HG03457 (cell line): Measurements from ENCODE around the gene BTG2.

Experiments used
- ATAC-seq: cut with Tn5 transposase; IDR thresholded peaks from one replicate; pipeline ENCODE4 v1.9.1; 2021; ENCODE audit warnings: moderate number of reproducible peaks; ENCODE audit not compliant: unreplicated experiment

BTG2 gene

DNA sequence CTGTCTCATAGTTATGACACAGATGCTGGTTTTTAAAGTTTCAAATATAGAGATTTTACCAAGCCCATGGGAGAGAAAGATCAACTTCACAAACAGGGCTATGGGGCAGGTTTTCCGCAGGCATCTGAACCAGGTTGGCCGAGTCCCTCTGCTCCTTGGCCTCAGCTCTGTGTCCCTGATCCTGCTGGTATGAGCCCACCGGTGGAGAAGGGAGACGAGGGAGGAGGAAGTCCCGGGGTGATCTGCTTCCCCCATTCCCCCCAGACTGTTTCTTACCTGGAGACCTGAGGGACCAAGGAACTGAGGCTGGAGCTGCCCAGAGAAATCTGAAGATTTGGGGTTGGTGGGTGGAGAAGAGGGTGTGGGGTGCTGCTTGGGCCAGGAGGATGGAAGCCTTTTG, 28.9 kb upstream of the BTG2 start:
- ATAC-seq, result no peak

DNA sequence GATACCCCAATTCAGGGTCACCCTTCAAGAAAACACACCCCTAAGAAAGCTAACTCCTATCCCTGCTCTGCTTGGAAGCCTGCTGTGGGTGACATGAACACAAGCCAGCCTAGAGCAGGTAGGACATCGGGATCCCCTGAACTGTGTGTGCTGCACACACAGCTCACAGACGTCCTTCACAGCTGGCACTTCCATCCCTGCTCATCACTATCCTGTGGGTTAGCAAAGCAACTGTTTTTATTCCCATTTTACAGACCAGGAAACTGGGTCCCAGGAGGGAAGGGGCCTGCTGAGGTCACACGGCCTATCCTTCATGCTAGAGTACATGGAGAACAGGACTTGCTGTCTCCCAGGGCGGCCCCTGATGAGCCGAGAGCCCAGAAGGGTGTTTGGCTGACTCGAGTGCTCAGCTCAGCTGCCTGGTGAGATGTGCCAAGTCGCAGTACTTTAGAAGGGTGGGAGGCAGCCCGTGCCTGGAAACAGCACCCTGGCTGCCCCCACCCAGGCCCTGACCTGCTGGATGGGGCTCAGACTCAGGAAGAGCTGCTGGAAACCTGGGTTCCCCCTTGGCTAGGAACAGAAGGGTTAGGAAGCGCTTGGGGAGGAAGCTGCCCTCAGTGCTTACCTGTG, 28.3 kb upstream of the BTG2 start:
- no peak for ATAC-seq

GRCh38 chr1:203278082-203278884, 27.0 kb upstream of the BTG2 start:
- ATAC-seq, result no peak

DNA sequence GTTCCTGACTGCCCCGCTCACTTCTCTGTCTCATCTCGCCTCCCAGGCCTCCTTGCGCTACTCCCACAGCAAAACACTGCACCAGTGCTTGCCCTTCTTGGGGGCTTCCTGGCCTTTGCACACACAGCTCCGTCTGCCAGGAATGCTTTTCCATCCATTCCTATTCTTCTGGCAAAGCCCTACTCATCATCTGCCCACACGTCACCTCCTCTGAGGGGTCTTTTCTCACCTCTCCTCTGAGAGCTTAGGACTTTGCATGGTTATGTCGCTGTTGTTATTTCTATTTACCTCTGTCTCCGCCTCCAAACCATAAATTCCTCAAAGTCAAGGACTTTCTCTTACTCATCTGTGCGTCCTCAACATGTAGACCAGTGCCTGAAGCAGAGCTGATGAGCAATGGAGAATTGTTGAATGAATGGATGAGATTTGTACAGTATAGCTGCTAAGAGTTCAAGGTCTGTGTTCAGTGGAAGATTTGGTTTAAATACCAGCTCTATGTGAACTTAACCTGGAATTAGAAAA, 26.4 kb upstream of the BTG2 start:
- no peak for ATAC-seq

- no peak for ATAC-seq
Measured at GRCh38 chr1:203280061-203280460, 25.3 kb upstream of the BTG2 start.

DNA sequence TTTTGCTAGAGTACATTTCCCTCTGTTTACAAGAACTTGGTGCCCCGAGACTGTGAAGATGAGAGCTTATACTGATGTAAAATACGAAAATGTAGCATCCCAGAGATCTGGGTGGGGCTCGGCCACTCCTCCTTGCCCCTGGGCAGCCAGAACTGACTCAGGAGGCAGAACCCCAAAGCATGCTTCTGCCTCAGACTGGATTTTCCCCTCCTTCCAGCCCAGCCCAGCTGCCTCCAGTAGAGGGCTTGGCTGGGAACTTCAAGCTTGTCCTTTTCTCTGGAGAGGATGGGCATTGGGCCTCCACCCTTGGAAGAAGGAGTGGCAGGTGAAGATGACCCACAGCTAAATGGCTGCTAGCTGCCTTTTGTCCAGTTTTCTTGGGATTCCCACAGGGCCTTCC, 24.3 kb upstream of the BTG2 start:
- no peak for ATAC-seq

- ATAC-seq, result no peak
Measured at GRCh38 chr1:203281851-203282661, 23.3 kb upstream of the BTG2 start.

- peak; percentile 23 for ATAC-seq
Measured at GRCh38 chr1:203282720-203283542, 22.4 kb upstream of the BTG2 start.

GRCh38 chr1:203283597-203283996, 21.7 kb upstream of the BTG2 start:
- ATAC-seq, result no peak

- no peak for ATAC-seq
Measured at GRCh38 chr1:203284411-203285123, 20.8 kb upstream of the BTG2 start.

- ATAC-seq, result no peak
Measured at GRCh38 chr1:203286161-203286984, 18.9 kb upstream of the BTG2 start.

GRCh38 chr1:203287109-203287893, 18.0 kb upstream of the BTG2 start:
- peak; percentile 35 for ATAC-seq

DNA sequence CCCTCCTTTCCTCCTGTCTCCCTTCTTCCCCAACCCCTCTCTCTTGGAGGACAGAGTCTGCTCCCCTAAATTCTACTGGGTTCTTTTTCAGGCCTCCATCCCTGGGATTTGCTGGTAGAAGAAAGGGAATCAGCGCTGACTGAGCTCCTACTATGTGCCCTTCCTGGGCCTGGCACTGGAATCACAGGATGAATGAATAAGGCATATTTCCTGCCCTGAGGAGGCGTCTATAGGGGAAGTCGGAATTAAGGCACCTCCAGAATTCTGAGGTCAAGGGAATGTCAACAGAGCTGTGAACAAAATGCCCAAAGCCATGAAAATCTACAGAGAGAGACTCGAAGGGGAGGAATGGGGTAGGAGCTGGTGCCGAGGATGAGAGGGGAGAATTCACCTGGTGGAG, 17.4 kb upstream of the BTG2 start:
- ATAC-seq, result no peak

- ATAC-seq, result no peak
Measured at GRCh38 chr1:203288400-203288799, 16.9 kb upstream of the BTG2 start.

DNA sequence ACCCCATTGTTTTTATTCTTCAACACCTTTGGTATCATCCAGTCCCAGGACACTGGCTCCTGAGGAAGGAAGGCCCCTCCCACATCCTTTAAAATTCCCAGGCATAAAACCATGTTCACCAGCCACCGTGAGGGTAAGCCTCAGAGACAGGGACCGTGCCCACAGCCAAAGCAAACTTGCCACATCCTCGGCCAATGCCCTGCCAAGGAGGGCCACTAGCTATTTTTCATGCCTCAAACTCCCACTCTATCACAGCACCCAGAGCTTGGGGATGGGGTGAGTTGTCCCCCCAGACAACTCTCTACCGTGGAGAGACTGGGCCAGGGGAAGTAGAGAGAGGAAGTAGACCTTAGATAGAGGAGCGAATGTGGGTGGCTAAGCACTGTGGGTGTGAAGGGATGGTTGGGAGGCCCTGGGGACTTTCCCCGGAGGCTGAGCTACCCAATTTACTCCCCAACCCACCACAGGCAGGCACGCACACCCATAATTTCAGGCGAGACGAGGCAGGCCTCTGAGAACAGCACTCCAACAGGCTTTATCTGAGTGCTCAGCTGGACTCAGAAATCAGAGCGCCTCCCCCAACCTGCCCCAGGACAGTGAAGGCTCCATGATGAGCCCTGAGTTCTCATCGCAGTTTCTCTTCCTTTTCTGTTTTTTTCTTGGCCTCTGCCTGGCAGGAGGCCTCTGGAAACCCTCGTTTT, 15.9 kb upstream of the BTG2 start:
- peak; percentile 43 for ATAC-seq

GRCh38 chr1:203289982-203290260, 15.4 kb upstream of the BTG2 start:
- no peak for ATAC-seq

GRCh38 chr1:203290261-203291089, 14.8 kb upstream of the BTG2 start:
- peak; percentile 25 for ATAC-seq
